ENCODE data around the gene TOMM6.

Gene TOMM6

DNA sequence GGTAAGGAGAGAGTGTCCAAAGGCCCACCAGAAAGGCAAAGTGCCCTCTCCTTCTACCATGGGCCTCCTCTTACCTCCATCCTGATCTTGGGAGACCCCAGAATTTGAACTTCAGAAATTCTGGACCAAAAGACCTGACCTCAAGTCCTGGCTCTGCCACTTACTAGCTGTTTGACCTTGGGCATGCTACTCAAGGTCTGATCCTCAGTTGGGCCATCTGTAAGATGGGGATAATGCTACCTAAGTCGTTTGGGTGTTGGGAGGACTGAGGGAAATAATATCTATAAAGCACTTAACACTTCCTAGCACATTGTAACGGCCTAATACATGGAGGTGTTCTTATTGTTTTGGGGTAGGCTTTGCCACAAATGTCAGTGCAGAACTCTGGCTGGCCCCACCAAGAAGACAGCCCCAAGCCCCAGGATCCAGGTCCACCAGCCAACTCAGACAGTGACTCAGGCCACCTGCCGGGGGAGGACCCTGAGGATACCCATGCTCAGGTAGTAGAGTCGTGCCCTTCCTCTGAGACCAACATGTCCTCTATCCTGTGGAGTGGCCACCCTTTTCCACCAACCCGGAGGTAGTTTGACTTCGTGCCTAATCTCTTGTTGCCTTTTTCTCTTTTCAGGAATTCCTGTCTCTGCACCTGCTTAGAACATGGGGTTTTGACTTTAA, 4.3 kb upstream of the TOMM6 start:
- TF ChIP-seq, protein P1, sequence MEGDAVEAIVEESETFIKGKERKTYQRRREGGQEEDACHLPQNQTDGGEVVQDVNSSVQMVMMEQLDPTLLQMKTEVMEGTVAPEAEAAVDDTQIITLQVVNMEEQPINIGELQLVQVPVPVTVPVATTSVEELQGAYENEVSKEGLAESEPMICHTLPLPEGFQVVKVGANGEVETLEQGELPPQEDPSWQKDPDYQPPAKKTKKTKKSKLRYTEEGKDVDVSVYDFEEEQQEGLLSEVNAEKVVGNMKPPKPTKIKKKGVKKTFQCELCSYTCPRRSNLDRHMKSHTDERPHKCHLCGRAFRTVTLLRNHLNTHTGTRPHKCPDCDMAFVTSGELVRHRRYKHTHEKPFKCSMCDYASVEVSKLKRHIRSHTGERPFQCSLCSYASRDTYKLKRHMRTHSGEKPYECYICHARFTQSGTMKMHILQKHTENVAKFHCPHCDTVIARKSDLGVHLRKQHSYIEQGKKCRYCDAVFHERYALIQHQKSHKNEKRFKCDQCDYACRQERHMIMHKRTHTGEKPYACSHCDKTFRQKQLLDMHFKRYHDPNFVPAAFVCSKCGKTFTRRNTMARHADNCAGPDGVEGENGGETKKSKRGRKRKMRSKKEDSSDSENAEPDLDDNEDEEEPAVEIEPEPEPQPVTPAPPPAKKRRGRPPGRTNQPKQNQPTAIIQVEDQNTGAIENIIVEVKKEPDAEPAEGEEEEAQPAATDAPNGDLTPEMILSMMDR (conservative IDR thresholded peaks at IDR 0.05; ENCODE audit: low read depth) = no peak
- DNase-seq (ENCODE audit: low spot score) = no peak
- peak overlapping the region; percentile 97 for H3K27ac ChIP-seq
- CTCF ChIA-PET = interaction anchor here (0.6 to 1.8 kb wide), 3 partner anchors 19 to 261 kb away, joined by 3 to 6 read pairs (median 4); no protein-coding TSS in a partner anchor
- POLR2A ChIA-PET (ENCODE audit: low non-redundant PET) = no interaction called here

DNA sequence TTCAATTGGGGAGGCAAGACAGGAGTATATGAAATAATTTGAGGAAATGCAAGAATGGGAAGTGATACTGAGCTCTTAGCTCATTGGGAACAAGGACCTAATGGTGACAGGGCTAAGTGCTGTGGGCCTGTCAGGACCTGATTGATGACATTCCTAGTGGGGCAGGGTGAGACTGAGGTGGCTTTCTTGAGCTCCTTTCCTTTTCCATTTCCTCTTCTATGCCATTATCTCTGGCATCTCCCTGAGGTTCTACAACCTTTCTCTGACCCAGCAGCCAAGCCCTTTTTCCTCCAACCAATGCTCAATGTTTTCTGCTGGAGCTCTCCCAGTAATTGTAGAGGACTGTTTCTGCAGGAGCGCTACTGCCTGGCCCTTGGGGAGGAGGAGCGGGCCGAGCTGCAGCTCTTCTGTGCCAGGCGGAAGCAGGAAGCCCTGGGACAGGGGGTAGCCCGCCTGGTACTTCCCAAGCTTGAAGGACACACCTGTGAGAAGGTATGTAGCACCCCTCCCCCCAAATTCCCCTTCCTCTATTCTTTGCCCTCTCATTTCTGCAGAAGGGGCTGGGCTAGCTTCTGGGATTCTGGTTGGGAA, 2.8 kb upstream of the TOMM6 start:
- POLR2A ChIA-PET (ENCODE audit: low non-redundant PET) = interaction anchor here (0.9 kb wide), 1 partner anchor 52 kb away, joined by 3 read pairs; no protein-coding TSS in a partner anchor
- CTCF ChIA-PET = interaction anchor here (0.5 to 1.8 kb wide), 5 partner anchors 8 to 260 kb away, joined by 3 to 6 read pairs (median 4); no protein-coding TSS in a partner anchor
- no peak for DNase-seq (ENCODE audit: low spot score)
- H3K27ac ChIP-seq = peak overlapping the region; percentile 89
- TF ChIP-seq, protein P1 (conservative IDR thresholded peaks at IDR 0.05; ENCODE audit: low read depth) = no peak

- CTCF ChIA-PET = interaction anchor here (0.5 to 1.8 kb wide), 4 partner anchors 9 to 259 kb away, joined by 3 to 6 read pairs (median 4); no protein-coding TSS in a partner anchor
These were observed 2.2 kb upstream of the TOMM6 start for GRCh38 chr6:41785254-41785653.

GRCh38 chr6:41785689-41786450, 1.6 kb upstream of the TOMM6 start:
- no peak for DNase-seq (ENCODE audit: low spot score)
- TF ChIP-seq, protein P1 (conservative IDR thresholded peaks at IDR 0.05; ENCODE audit: low read depth) = no peak
- CTCF ChIA-PET = interaction anchor here (0.6 to 2.4 kb wide), 14 partner anchors 10 to 994 kb away, joined by 3 to 13 read pairs (median 3); partner anchors contain the start of genes BYSL, MED20 and TAF8

More at GRCh38 chr6:41785254-41785653, 2.2 kb upstream of the TOMM6 start:
- peak overlapping the region; percentile 89 for H3K27ac ChIP-seq
- TF ChIP-seq, protein P1 (conservative IDR thresholded peaks at IDR 0.05; ENCODE audit: low read depth) = no peak
- DNase-seq (ENCODE audit: low spot score) = no peak
- POLR2A ChIA-PET (ENCODE audit: low non-redundant PET) = interaction anchor here (0.9 kb wide), 1 partner anchor 52 kb away, joined by 3 read pairs; no protein-coding TSS in a partner anchor

GRCh38 chr6:41786451-41787218, 859 bp upstream of the TOMM6 start:
- TF ChIP-seq, protein P1 (conservative IDR thresholded peaks at IDR 0.05; ENCODE audit: low read depth) = peak; percentile 84
- POLR2A ChIA-PET (ENCODE audit: low non-redundant PET) = interaction anchor here (0.5 to 2.0 kb wide), 2 partner anchors 52 to 64 kb away, joined by 5 to 7 read pairs; no protein-coding TSS in a partner anchor
- peak; percentile 85 for DNase-seq (ENCODE audit: low spot score)
- CTCF ChIA-PET = interaction anchor here (0.5 to 2.4 kb wide), 26 partner anchors 10 to 993 kb away, joined by 3 to 13 read pairs (median 4); partner anchors contain the start of genes BYSL, MED20 and TAF8
- H3K27ac ChIP-seq = peak overlapping the region; percentile 89

More at GRCh38 chr6:41785689-41786450, 1.6 kb upstream of the TOMM6 start:
- POLR2A ChIA-PET (ENCODE audit: low non-redundant PET) = interaction anchor here (2.0 kb wide), 1 partner anchor 52 kb away, joined by 7 read pairs; no protein-coding TSS in a partner anchor
- H3K27ac ChIP-seq = peak overlapping the region; percentile 89
